Stimulated activated CD8-positive, alpha-beta memory T cell treated with anti-CD3 and anti-CD28 coated beads, Interleukin-7, amount 100 ng/mL, for 4 hours (primary cell): ENCODE measurements around the gene GOLGA1.
"Not testable (repeated sequence)": the region's sequence is repeated elsewhere in the genome, so short reads cannot be mapped to it uniquely, and the experiment has no call there.

Experiments used
- DNase-seq, 2 donors: peaks; one replicate each; pipeline ENCODE4 v3.0.0-alpha.2; 2020; ENCODE audit warnings: low read depth in 2 of 2

GOLGA1 gene

GRCh38 chr9:124858330-124859046, 82.4 kb downstream of the GOLGA1 start:
- no peak for DNase-seq

- no peak for DNase-seq
Observed at GRCh38 chr9:124857533-124858162, 83.2 kb downstream of the GOLGA1 start.

- no peak for DNase-seq
Observed at GRCh38 chr9:124855944-124856765, 84.7 kb downstream of the GOLGA1 start.

- no peak for DNase-seq
Observed at GRCh38 chr9:124855566-124855943, 85.3 kb downstream of the GOLGA1 start.

- no peak for DNase-seq
Observed at GRCh38 chr9:124854822-124855221, 86.1 kb downstream of the GOLGA1 start.

- no peak for DNase-seq
Observed at GRCh38 chr9:124854161-124854560, 86.7 kb downstream of the GOLGA1 start.

- DNase-seq, result no peak
Observed at GRCh38 chr9:124853605-124854143, 87.2 kb downstream of the GOLGA1 start.

GRCh38 chr9:124852829-124853531, 87.9 kb downstream of the GOLGA1 start, which contains the start of gene WDR38:
TSS of gene WDR38 (plus strand) at chr9:124853460. CDS start at chr9:124853532, 72 bp downstream.
- DNase-seq, result peak; percentile 48 to 79

- DNase-seq, result no peak
Observed at GRCh38 chr9:124852121-124852828, 88.6 kb downstream of the GOLGA1 start.

- no peak for DNase-seq
Observed at GRCh38 chr9:124849801-124850200, 91.1 kb downstream of the GOLGA1 start.

GRCh38 chr9:124846969-124847368, 93.9 kb downstream of the GOLGA1 start:
- no peak for DNase-seq

- DNase-seq, result not testable (repeated sequence)
Observed at GRCh38 chr9:124846467-124846866, 94.4 kb downstream of the GOLGA1 start.

GRCh38 chr9:124844291-124844690, 96.6 kb downstream of the GOLGA1 start:
- no peak for DNase-seq

- DNase-seq, result no peak
Observed at GRCh38 chr9:124843456-124844034, 97.3 kb downstream of the GOLGA1 start.

GRCh38 chr9:124841075-124841821, 99.6 kb downstream of the GOLGA1 start:
- no peak for DNase-seq

GRCh38 chr9:124840300-124840833, 100.5 kb downstream of the GOLGA1 start:
- no peak for DNase-seq

- DNase-seq, result no peak
Observed at GRCh38 chr9:124839612-124840299, 101.1 kb downstream of the GOLGA1 start.

- DNase-seq, result not testable (repeated sequence)
Observed at GRCh38 chr9:124838567-124839275, 102.2 kb downstream of the GOLGA1 start.
